Spleen (tissue), 11 donors: ENCODE measurements around the gene C6orf132. TPM values are rescaled to one million over a fixed set of nuclear protein-coding genes. Genes with fewer than 3 reads are reported as not detected.

Source experiments
- DNase-seq: peaks from one replicate; pipeline ENCODE4 v3.0.0-alpha.2; 2020
- H3K27ac ChIP-seq, 8 donors: fragments of 200-600 bp; sonication (generic) in 7 of 8; 1 replicate in 4 of 8; 2 replicates in 4 of 8; pipeline versions ENCODE4 v1.5.0 to v1.8.0; 2016 to 2021; ENCODE audit warnings: inconsistent platforms in 4 of 8, mild to moderate bottlenecking in 4 of 8, moderate library complexity in 1 of 8
- H3K27me3 ChIP-seq, 7 donors: fragments of 200-600 bp; sonication (generic) in 6 of 7; replicated peaks in 1 of 7; 1 replicate in 4 of 7; 2 replicates in 3 of 7; pipeline versions ENCODE4 v1.5.0 to v1.8.0; 2016 to 2021; ENCODE audit warnings: inconsistent platforms in 3 of 7, mild to moderate bottlenecking in 1 of 7
- H3K36me3 ChIP-seq, 6 donors: fragments of 200-600 bp; sonication (generic) in 5 of 6; 1 replicate in 4 of 6; 2 replicates in 2 of 6; pipeline versions ENCODE4 v1.5.0 to v1.8.0; 2016 to 2021; ENCODE audit warnings: inconsistent platforms in 2 of 6
- H3K4me1 ChIP-seq, 6 donors: fragments of 200-600 bp; sonication (generic) in 5 of 6; 1 replicate in 3 of 6; 2 replicates in 3 of 6; pipeline versions ENCODE4 v1.5.0 to v1.8.0; 2016 to 2021; ENCODE audit warnings: inconsistent platforms in 3 of 6
- H3K4me3 ChIP-seq, 8 donors: fragments of 200-600 bp; sonication (generic) in 7 of 8; 1 replicate in 4 of 8; 2 replicates in 4 of 8; pipeline versions ENCODE4 v1.5.0 to v1.8.0; 2016 to 2021; ENCODE audit warnings: inconsistent platforms in 4 of 8, mild to moderate bottlenecking in 4 of 8, moderate library complexity in 2 of 8
- H3K9me3 ChIP-seq, 8 donors: fragments of 200-600 bp; sonication (generic) in 7 of 8; 1 replicate in 4 of 8; 2 replicates in 4 of 8; pipeline versions ENCODE4 v1.5.0 to v1.8.0; 2016 to 2021; ENCODE audit warnings: inconsistent platforms in 4 of 8
- CTCF ChIP-seq, 11 experiments: fragments of 200-600 bp in 7 of 11; fragments of 450-650 bp in 4 of 11; sonication (generic) in 4 of 11; IDR thresholded peaks in 8 of 11; conservative IDR thresholded peaks in 3 of 11; 1 replicate in 7 of 11; 2 replicates in 4 of 11; pipeline versions ENCODE4 v1.4.0 to v1.8.0; 2016 to 2021; ENCODE audit warnings: antibody characterized with exemption in 11 of 11, inconsistent platforms in 4 of 11, mild to moderate bottlenecking in 1 of 11
- POLR2A ChIP-seq, 3 donors: fragments of 450-650 bp; IDR thresholded peaks; one replicate each; pipeline ENCODE4 v1.5.1; 2017; ENCODE audit warnings: antibody characterized with exemption in 3 of 3, mild to moderate bottlenecking in 1 of 3
- POLR2AphosphoS5 ChIP-seq, 3 donors: sonication (generic); formaldehyde crosslinking; IDR thresholded peaks; one replicate each; pipeline ENCODE4 v1.5.1; 2017; ENCODE audit warnings: antibody characterized with exemption in 3 of 3
- WGBS, 5 donors: extraction: QIAGEN DNeasy Blood & Tissue Kit in 3 of 5; methylation state at CpG; one replicate each; pipeline versions ENCODE4 v1.1.5 to v1.1.7; 2013 to 2018; 5-methylcytosine and 5-hydroxymethylcytosine counted together
- intact Hi-C: fragments of 100-400 bp; cut with DNase I; formaldehyde crosslinking; loops from one replicate; pipeline ENCODE4 v1.15.0; 2023; ENCODE audit warnings: low total_unique reads
- polyA plus RNA-seq, 3 donors: library from polyadenylated mRNA; stranded (reverse); fragments of 200-250 nt; gene quantifications; one replicate each; pipeline ENCODE4 v1.2.1, GENCODE V29; 2013
- total RNA-seq, 7 donors: library from RNA; depleted of rRNA in 3 of 7; stranded (reverse); fragments of >200 nt in 3 of 7; fragmentation: NEBNext Ultra II Directional in 4 of 7; extraction: Animal tissue kit (Norgen Biotek cat#: 25700) in 4 of 7; gene quantifications; one replicate each; pipeline versions ENCODE4 v1.1.0 to v1.2.1, GENCODE V29; 2016 to 2021
- donor health status: healthy with polysubstance abuse.
- donor health status: DM: no; HTN: no; CAD: no; lungs with moderate emphysema.
- donor health status: DM: no; HTN: no; CAD: no.
- donor health status: Bipolar disorder and iron deficiency.
- donor health status: healthy.
- donor health status: DM: no; HTN: no; CAD: no.
- donor health status: DM: yes; HTN: yes; CAD: no.

Gene C6orf132
- total and polyA plus RNA-seq, 10 donors = 0.05 to 0.27 (median 0.13) TPM; not detected in 3

GRCh38 chr6:42105709-42106108 lies 36.7 kb downstream of the C6orf132 start:
- H3K36me3 ChIP-seq = no peaks in the 10 kb centered on the region
- intact Hi-C loops = no loop called here
- peaks cover 0 to 27% (median 7%) of the 10 kb centered on the region in 7 donors for H3K27me3 ChIP-seq

GRCh38 chr6:42105156-42105648 lies 37.2 kb downstream of the C6orf132 start:
- no peak for DNase-seq
- peaks cover 0 to 27% (median 7%) of the 10 kb centered on the region in 7 donors for H3K27me3 ChIP-seq
- TF ChIP-seq POLR2A (IDR thresholded peaks at IDR 0.05) (no peak), CTCF (IDR thresholded peaks at IDR 0.05 in 8 of 11, conservative IDR thresholded peaks at IDR 0.05 in 3 of 11) (no peak), POLR2AphosphoS5 (IDR thresholded peaks at IDR 0.05) (no peak)
- intact Hi-C loops = no loop called here
- WGBS, 5 donors = 75 to 81% (median 78%) methylated on average over 9 to 17 of the region's 17 CpGs
- H3K9me3 ChIP-seq = peaks cover 0 to 4% (median under 1%) of the 10 kb centered on the region in 8 donors
- peaks cover 3 to 24% (median 14%) of the 10 kb centered on the region in 6 donors for H3K4me1 ChIP-seq
- H3K27ac ChIP-seq = no peak overlapping the region
- peak overlapping the region in 1 of 8 donors; percentile 73 for H3K4me3 ChIP-seq
- H3K36me3 ChIP-seq = no peaks in the 10 kb centered on the region

More at GRCh38 chr6:42105709-42106108, 36.7 kb downstream of the C6orf132 start:
- Histone ChIP-seq H3K4me3 (no peak overlapping the region), H3K27ac (no peak overlapping the region), H3K9me3 (peaks cover 0 to 9% (median 3%) of the 10 kb centered on the region in 8 donors), H3K4me1 (peaks cover 3 to 20% (median 13%) of the 10 kb centered on the region in 6 donors)
- 85 to 100% (median 90%) methylated on average over 1 of the region's 1 CpG for WGBS, 5 donors
- no peak for TF ChIP-seq POLR2A (IDR thresholded peaks at IDR 0.05)
- TF ChIP-seq POLR2AphosphoS5 (IDR thresholded peaks at IDR 0.05) = no peak
- TF ChIP-seq CTCF (IDR thresholded peaks at IDR 0.05 in 8 of 11, conservative IDR thresholded peaks at IDR 0.05 in 3 of 11) = no peak
- no peak for DNase-seq

GRCh38 chr6:42104804-42105125 lies 37.7 kb downstream of the C6orf132 start:
- TF ChIP-seq POLR2AphosphoS5 (IDR thresholded peaks at IDR 0.05) = no peak
- no peak for TF ChIP-seq CTCF (IDR thresholded peaks at IDR 0.05 in 8 of 11, conservative IDR thresholded peaks at IDR 0.05 in 3 of 11)
- no peak for TF ChIP-seq POLR2A (IDR thresholded peaks at IDR 0.05)
- H3K4me1 ChIP-seq = peaks cover 3 to 28% (median 16%) of the 10 kb centered on the region in 6 donors
- intact Hi-C loops = no loop called here
- peaks cover 0 to 27% (median 7%) of the 10 kb centered on the region in 7 donors for H3K27me3 ChIP-seq
- H3K4me3 ChIP-seq = peak overlapping the region; percentile 40 to 73 (median 48)
- H3K27ac ChIP-seq = peak overlapping the region in 3 of 8 donors; percentile 47 to 62 (median 57)
- no peaks in the 10 kb centered on the region for H3K9me3 ChIP-seq
- DNase-seq = no peak
- no peaks in the 10 kb centered on the region for H3K36me3 ChIP-seq
- 16 to 24% (median 19%) methylated on average over 8 to 16 of the region's 16 CpGs for WGBS, 5 donors

- TF ChIP-seq CTCF (IDR thresholded peaks at IDR 0.05 in 8 of 11, conservative IDR thresholded peaks at IDR 0.05 in 3 of 11) = peak; percentile 51 to 94 (median 84)
- TF ChIP-seq POLR2AphosphoS5 (IDR thresholded peaks at IDR 0.05) = peak in 1 of 3 donors; percentile 42
- TF ChIP-seq POLR2A (IDR thresholded peaks at IDR 0.05) = no peak
- Histone ChIP-seq H3K36me3 (no peaks in the 10 kb centered on the region), H3K9me3 (no peaks in the 10 kb centered on the region), H3K4me1 (peaks cover 6 to 34% (median 17%) of the 10 kb centered on the region in 6 donors), H3K27ac (peak overlapping the region in 4 of 8 donors; percentile 22 to 62 (median 52)), H3K27me3 (peaks cover 0 to 27% (median 7%) of the 10 kb centered on the region in 7 donors), H3K4me3 (peak overlapping the region; percentile 40 to 73 (median 48))
- WGBS, 5 donors = 2 to 3% (median 2%) methylated on average over 28 to 66 of the region's 66 CpGs
- DNase-seq = peak; percentile 90
- intact Hi-C loops = no loop called here
Observed at GRCh38 chr6:42104095-42104803, 38.2 kb downstream of the C6orf132 start.
